Transverse colon (tissue), 4 donors: ENCODE measurements around the gene SPRTN. TPM values are rescaled to one million over a fixed set of nuclear protein-coding genes. Genes with fewer than 3 reads are reported as not detected.

Experiments used
- DNase-seq: peaks from one replicate; pipeline ENCODE4 v3.0.0-alpha.2; 2019
- H3K27ac ChIP-seq, 4 donors: fragments of 200-600 bp; sonication (generic); 2 replicates each; pipeline ENCODE4 v1.5.1; 2016 to 2018; ENCODE audit warnings: inconsistent platforms in 4 of 4
- H3K27me3 ChIP-seq: fragments of 200-600 bp; sonication (generic); 2 replicates; pipeline ENCODE4 v1.5.1; 2017; ENCODE audit warnings: inconsistent platforms
- H3K36me3 ChIP-seq, 4 donors: fragments of 200-600 bp; sonication (generic); 2 replicates each; pipeline ENCODE4 v1.5.1; 2017 to 2019; ENCODE audit warnings: inconsistent platforms in 4 of 4
- H3K4me1 ChIP-seq, 4 donors: fragments of 200-600 bp; sonication (generic); 2 replicates each; pipeline ENCODE4 v1.5.1; 2017 to 2020; ENCODE audit warnings: inconsistent platforms in 4 of 4
- H3K4me3 ChIP-seq, 4 donors: fragments of 200-600 bp; sonication (generic); 1 replicate in 1 of 4; 2 replicates in 3 of 4; pipeline versions ENCODE4 v1.5.1 to v1.6.1; 2017 to 2019; ENCODE audit warnings: inconsistent platforms in 4 of 4
- H3K9me3 ChIP-seq, 2 donors: fragments of 200-600 bp; sonication (generic); 2 replicates each; pipeline ENCODE4 v1.5.1; 2017 to 2019; ENCODE audit warnings: inconsistent platforms in 2 of 2
- CTCF ChIP-seq, 5 experiments: fragments of 200-600 bp in 3 of 5; fragments of 450-650 bp in 2 of 5; sonication (generic) in 3 of 5; IDR thresholded peaks; 1 replicate in 2 of 5; 2 replicates in 3 of 5; pipeline ENCODE4 v1.5.1; 2016 to 2017; ENCODE audit warnings: antibody characterized with exemption in 5 of 5, inconsistent platforms in 3 of 5, mild to moderate bottlenecking in 2 of 5, moderate library complexity in 1 of 5
- EP300 ChIP-seq: sonication (generic); formaldehyde crosslinking; IDR thresholded peaks from one replicate; pipeline ENCODE4 v1.6.1; 2017; ENCODE audit warnings: antibody characterized with exemption, low read depth
- POLR2A ChIP-seq: fragments of 450-650 bp; IDR thresholded peaks from one replicate; pipeline ENCODE4 v1.6.1; 2016; ENCODE audit warnings: antibody characterized with exemption, mild to moderate bottlenecking, moderate library complexity
- POLR2AphosphoS5 ChIP-seq, 3 donors: sonication (generic); formaldehyde crosslinking; IDR thresholded peaks; one replicate each; pipeline ENCODE4 v1.6.1; 2016; ENCODE audit warnings: antibody characterized with exemption in 3 of 3
- WGBS, 2 donors: methylation state at CpG; one replicate each; pipeline ENCODE4 v1.1.5; 2018; ENCODE audit warnings: low coverage in 1 of 2; 5-methylcytosine and 5-hydroxymethylcytosine counted together
- in situ Hi-C, 4 donors: fragments of 200-750 bp; cut with MboI; loops; one replicate each; pipeline versions ENCODE4 v1.15.0 to v1.15.1; 2017; ENCODE audit warnings: low sequenced_read_pairs in 3 of 4, low pct_ligation_motif_present in 1 of 4, low pct_unique_long_range_greater_than_20kb in 1 of 4
- intact Hi-C: fragments of 100-400 bp; cut with DNase I; formaldehyde crosslinking; loops from one replicate; pipeline ENCODE4 v1.15.1; 2023; ENCODE audit warnings: low total_unique reads
- total RNA-seq, 4 donors: library from RNA; depleted of rRNA; stranded (reverse); fragments of >200 nt; gene quantifications; one replicate each; pipeline ENCODE4 v1.1.0, GENCODE V29; 2016

The SPRTN gene
- total RNA-seq, 4 donors from 2014 or later: 8.0 to 21.6 (median 15.3) TPM

GRCh38 chr1:231332761-231333160, 5.3 kb upstream of the SPRTN start:
- 93 to 94% methylated on average over 1 of the region's 1 CpG for WGBS, 2 donors
- peaks cover 17 to 43% (median 41%) of the 10 kb centered on the region in 4 donors for H3K4me1 ChIP-seq
- H3K27ac ChIP-seq: no peak overlapping the region
- TF ChIP-seq POLR2AphosphoS5 (IDR thresholded peaks at IDR 0.05) (no peak), CTCF (IDR thresholded peaks at IDR 0.05) (no peak), POLR2A (no peak), EP300 (no peak)
- H3K9me3 ChIP-seq: no peaks in the 10 kb centered on the region
- DNase-seq: no peak
- H3K4me3 ChIP-seq: no peak overlapping the region
- H3K36me3 ChIP-seq: peaks cover 0 to 11% (median 0%) of the 10 kb centered on the region in 4 donors
- in situ Hi-C loops (no loop called here), intact Hi-C loops (no loop called here)
- no peaks in the 10 kb centered on the region for H3K27me3 ChIP-seq

- in situ Hi-C loops: no loop called here
- Histone ChIP-seq H3K27me3 (no peaks in the 10 kb centered on the region), H3K4me3 (peak overlapping the region in 1 of 4 donors; percentile 79), H3K4me1 (peaks cover 18 to 47% (median 45%) of the 10 kb centered on the region in 4 donors), H3K9me3 (no peaks in the 10 kb centered on the region), H3K36me3 (peaks cover 0 to 11% (median 0%) of the 10 kb centered on the region in 4 donors), H3K27ac (no peak overlapping the region)
- DNase-seq: no peak
- TF ChIP-seq POLR2AphosphoS5 (IDR thresholded peaks at IDR 0.05) (no peak), CTCF (IDR thresholded peaks at IDR 0.05) (no peak), POLR2A (no peak), EP300 (no peak)
- WGBS, 2 donors: 77 to 83% methylated on average over 1 of the region's 1 CpG
- intact Hi-C loops: no loop called here
Measured at GRCh38 chr1:231334079-231334666, 3.9 kb upstream of the SPRTN start.

GRCh38 chr1:231334952-231335351, 3.1 kb upstream of the SPRTN start:
- Histone ChIP-seq H3K9me3 (no peaks in the 10 kb centered on the region), H3K27me3 (no peaks in the 10 kb centered on the region), H3K4me3 (peak overlapping the region in 2 of 4 donors; percentile 79 to 94), H3K4me1 (peaks cover 22 to 55% (median 51%) of the 10 kb centered on the region in 4 donors), H3K36me3 (peaks cover 0 to 11% (median 0%) of the 10 kb centered on the region in 4 donors), H3K27ac (no peak overlapping the region)
- intact Hi-C loops: no loop called here
- DNase-seq: no peak
- no peak for TF ChIP-seq CTCF (IDR thresholded peaks at IDR 0.05)
- TF ChIP-seq POLR2AphosphoS5 (IDR thresholded peaks at IDR 0.05): no peak
- no peak for TF ChIP-seq POLR2A
- no peak for TF ChIP-seq EP300
- in situ Hi-C loops: no loop called here
- 90 to 92% methylated on average over 6 of the region's 6 CpGs for WGBS, 2 donors

GRCh38 chr1:231335663-231336602, 2.2 kb upstream of the SPRTN start:
- Histone ChIP-seq H3K4me1 (peaks cover 22 to 63% (median 51%) of the 10 kb centered on the region in 4 donors), H3K4me3 (peak overlapping the region; percentile 48 to 94 (median 84)), H3K27ac (peak overlapping the region in 1 of 4 donors; percentile 99), H3K36me3 (peaks cover 0 to 9% (median 0%) of the 10 kb centered on the region in 4 donors), H3K27me3 (no peaks in the 10 kb centered on the region), H3K9me3 (no peaks in the 10 kb centered on the region)
- in situ Hi-C loops: no loop called here
- intact Hi-C loops: no loop called here
- no peak for DNase-seq
- 68 to 73% methylated on average over 15 to 21 of the region's 21 CpGs for WGBS, 2 donors
- TF ChIP-seq POLR2A (no peak), POLR2AphosphoS5 (IDR thresholded peaks at IDR 0.05) (no peak), CTCF (IDR thresholded peaks at IDR 0.05) (no peak), EP300 (no peak)
